Activated B cell treated with CpG ODN at 0.5 μM for 24 hours (primary cell): ENCODE measurements around the gene WDR91. TPM values are rescaled to one million over a fixed set of nuclear protein-coding genes. Genes with fewer than 3 reads are reported as not detected.

Source experiments
- ATAC-seq: fragments of 200-7000 bp; cut with Tn5 transposase; one replicate; pipeline ENCODE4 v1.10.0; 2021; ENCODE audit warnings: low read depth, mild to moderate bottlenecking, moderate library complexity
- CTCF ChIA-PET: fragments of 350-600 bp; sonication (Branson Sonifier 250); formaldehyde crosslinking; loops from one replicate; lab custom pipeline; 2021; ENCODE audit warnings: antibody characterized with exemption; lab: Charles Lee
- POLR2A ChIA-PET: fragments of 350-600 bp; sonication (Branson Sonifier 250); formaldehyde crosslinking; loops from one replicate; lab custom pipeline; 2021; ENCODE audit warnings: antibody characterized with exemption; lab: Charles Lee
- DNase-seq: peaks from one replicate; pipeline ENCODE4 v3.0.0; 2022
- H3K27ac Mint-ChIP-seq: one replicate; pipeline ENCODE4 v1.8.0; 2020; ENCODE audit warnings: mixed read lengths
- H3K27me3 Mint-ChIP-seq: one replicate; pipeline ENCODE4 v1.8.0; 2021; ENCODE audit warnings: mixed read lengths
- H3K36me3 Mint-ChIP-seq: one replicate; pipeline ENCODE4 v1.8.0; 2021; ENCODE audit warnings: low read depth, mixed read lengths
- H3K4me1 Mint-ChIP-seq: one replicate; pipeline ENCODE4 v1.8.0; 2021; ENCODE audit warnings: mixed read lengths
- H3K4me3 Mint-ChIP-seq: one replicate; pipeline ENCODE4 v1.8.0; 2020; ENCODE audit warnings: mild to moderate bottlenecking, mixed read lengths
- H3K9me3 Mint-ChIP-seq: one replicate; pipeline ENCODE4 v1.8.0; 2020; ENCODE audit warnings: mixed read lengths
- CTCF ChIP-seq: fragments of 200-600 bp; IDR thresholded peaks from one replicate; pipeline ENCODE4 v1.8.0; 2022; ENCODE audit warnings: antibody characterized with exemption, mild to moderate bottlenecking
- intact Hi-C: fragments of 100-400 bp; cut with micrococcal nuclease; formaldehyde crosslinking; loops from one replicate; pipeline ENCODE4 v1.15.1; 2024
- total RNA-seq: library from RNA; stranded (reverse); gene quantifications from 2 replicates; pipeline ENCODE4 v1.2.3, GENCODE V29; 2022

WDR91 gene
- total RNA-seq, 1 donor from 2014 or later, result 60.1 TPM

- intact Hi-C loops, result no loop called here
- POLR2A ChIA-PET, result interaction anchor here (1.4 kb wide), 1 partner anchor 12 kb away, joined by 5 read pairs; no protein-coding TSS in a partner anchor
- CTCF ChIA-PET, result no interaction called here
- no peaks in the 10 kb centered on the region for H3K9me3 Mint-ChIP-seq
- no peaks in the 10 kb centered on the region for H3K27me3 Mint-ChIP-seq
- DNase-seq (no peak), ATAC-seq (no peak)
- peaks cover 5% of the 10 kb centered on the region for H3K4me1 Mint-ChIP-seq
- no peak overlapping the region for H3K27ac Mint-ChIP-seq
- no peak overlapping the region for H3K4me3 Mint-ChIP-seq
- TF ChIP-seq CTCF, result no peak
- peaks cover 95% of the 10 kb centered on the region for H3K36me3 Mint-ChIP-seq
Observed at GRCh38 chr7:135200821-135201331, 10.4 kb downstream of the WDR91 start.

- intact Hi-C loops, result no loop called here
- ChIA-PET CTCF (no interaction called here), POLR2A (no interaction called here)
- Mint-ChIP-seq H3K4me1 (no peaks in the 10 kb centered on the region), H3K4me3 (no peak overlapping the region), H3K27ac (no peak overlapping the region), H3K9me3 (no peaks in the 10 kb centered on the region), H3K27me3 (no peaks in the 10 kb centered on the region), H3K36me3 (peaks cover 96% of the 10 kb centered on the region)
- no peak for DNase-seq
- ATAC-seq, result no peak
- TF ChIP-seq CTCF, result no peak
Observed at GRCh38 chr7:135199439-135199838, 11.9 kb downstream of the WDR91 start.

- POLR2A ChIA-PET, result interaction anchor here (0.6 to 1.4 kb wide), 2 partner anchors 9 to 41 kb away, joined by 3 read pairs; no protein-coding TSS in a partner anchor
- H3K9me3 Mint-ChIP-seq, result no peaks in the 10 kb centered on the region
- CTCF ChIA-PET, result no interaction called here
- H3K36me3 Mint-ChIP-seq, result peaks cover 97% of the 10 kb centered on the region
- no peak overlapping the region for H3K27ac Mint-ChIP-seq
- H3K4me3 Mint-ChIP-seq, result no peak overlapping the region
- DNase-seq (no peak), ATAC-seq (no peak)
- intact Hi-C loops, result no loop called here
- H3K27me3 Mint-ChIP-seq, result no peaks in the 10 kb centered on the region
- no peaks in the 10 kb centered on the region for H3K4me1 Mint-ChIP-seq
- no peak for TF ChIP-seq CTCF
Observed at GRCh38 chr7:135197906-135198655, 13.2 kb downstream of the WDR91 start.

GRCh38 chr7:135197343-135197742, 14.0 kb downstream of the WDR91 start:
- Mint-ChIP-seq H3K27ac (no peak overlapping the region), H3K4me3 (no peak overlapping the region), H3K36me3 (peaks cover 97% of the 10 kb centered on the region), H3K9me3 (no peaks in the 10 kb centered on the region), H3K4me1 (no peaks in the 10 kb centered on the region), H3K27me3 (no peaks in the 10 kb centered on the region)
- no peak for TF ChIP-seq CTCF
- CTCF ChIA-PET, result no interaction called here
- ATAC-seq, result no peak
- intact Hi-C loops, result no loop called here
- POLR2A ChIA-PET, result interaction anchor here (0.6 kb wide), 1 partner anchor 42 kb away, joined by 3 read pairs; no protein-coding TSS in a partner anchor
- DNase-seq, result no peak

GRCh38 chr7:135195968-135196629, 15.2 kb downstream of the WDR91 start:
- no peak for TF ChIP-seq CTCF
- H3K27ac Mint-ChIP-seq, result no peak overlapping the region
- no peaks in the 10 kb centered on the region for H3K4me1 Mint-ChIP-seq
- intact Hi-C loops, result no loop called here
- no peaks in the 10 kb centered on the region for H3K9me3 Mint-ChIP-seq
- peaks cover 97% of the 10 kb centered on the region for H3K36me3 Mint-ChIP-seq
- ChIA-PET CTCF (interaction anchor here (0.7 kb wide), 1 partner anchor 20 kb away, joined by 3 read pairs; no protein-coding TSS in a partner anchor), POLR2A (interaction anchor here (1.0 kb wide), 1 partner anchor 8 kb away, joined by 3 read pairs; no protein-coding TSS in a partner anchor)
- ATAC-seq (no peak), DNase-seq (no peak)
- no peak overlapping the region for H3K4me3 Mint-ChIP-seq
- H3K27me3 Mint-ChIP-seq, result no peaks in the 10 kb centered on the region
